ENCODE measurements around the gene RAX2. TPM values are rescaled to one million over a fixed set of nuclear protein-coding genes. Genes with fewer than 3 reads are reported as not detected.
"Not testable (repeated sequence)": the region's sequence is repeated elsewhere in the genome, so short reads cannot be mapped to it uniquely, and the experiment has no call there.

The RAX2 gene
- total RNA-seq, 1 experiment from 2014 or later = not detected

GRCh38 chr19:3761382-3762129 is 10.5 kb downstream of the RAX2 start, which contains the start of gene APBA3:
TSS of gene APBA3 (minus strand) at chr19:3761692. CDS start at chr19:3760264, 1,428 bp downstream.
- peaks cover 5% of the 10 kb centered on the region for H3K36me3 ChIP-seq (ENCODE audit: control insufficient read depth, insufficient read depth, low read length)
- H3K9me3 Mint-ChIP-seq (ENCODE audit: unreplicated experiment) = no peaks in the 10 kb centered on the region
- TF ChIP-seq, protein P1, sequence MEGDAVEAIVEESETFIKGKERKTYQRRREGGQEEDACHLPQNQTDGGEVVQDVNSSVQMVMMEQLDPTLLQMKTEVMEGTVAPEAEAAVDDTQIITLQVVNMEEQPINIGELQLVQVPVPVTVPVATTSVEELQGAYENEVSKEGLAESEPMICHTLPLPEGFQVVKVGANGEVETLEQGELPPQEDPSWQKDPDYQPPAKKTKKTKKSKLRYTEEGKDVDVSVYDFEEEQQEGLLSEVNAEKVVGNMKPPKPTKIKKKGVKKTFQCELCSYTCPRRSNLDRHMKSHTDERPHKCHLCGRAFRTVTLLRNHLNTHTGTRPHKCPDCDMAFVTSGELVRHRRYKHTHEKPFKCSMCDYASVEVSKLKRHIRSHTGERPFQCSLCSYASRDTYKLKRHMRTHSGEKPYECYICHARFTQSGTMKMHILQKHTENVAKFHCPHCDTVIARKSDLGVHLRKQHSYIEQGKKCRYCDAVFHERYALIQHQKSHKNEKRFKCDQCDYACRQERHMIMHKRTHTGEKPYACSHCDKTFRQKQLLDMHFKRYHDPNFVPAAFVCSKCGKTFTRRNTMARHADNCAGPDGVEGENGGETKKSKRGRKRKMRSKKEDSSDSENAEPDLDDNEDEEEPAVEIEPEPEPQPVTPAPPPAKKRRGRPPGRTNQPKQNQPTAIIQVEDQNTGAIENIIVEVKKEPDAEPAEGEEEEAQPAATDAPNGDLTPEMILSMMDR (IDR thresholded peaks at IDR 0.05; ENCODE audit: insufficient read depth in 1 of 2, low read depth in 1 of 2, low read length in 1 of 2, severe bottlenecking in 1 of 2, unreplicated experiment in 1 of 2) = peak; percentile 72 to 84
- no TSS peak for BruUV-seq (replicated peaks)
- peaks cover 4% of the 10 kb centered on the region for H3K4me1 ChIP-seq
- intact Hi-C loops (cut with micrococcal nuclease; ENCODE audit: unreplicated experiment) = loop anchor here (2.0 kb wide), 1 partner anchor 41 kb away; no protein-coding TSS in a partner anchor
- H3K4me3 ChIP-seq (ENCODE audit: low read depth, low read length) = peak within 1 kb of the TSS; percentile 68
- H3K36me3 Mint-ChIP-seq (ENCODE audit: insufficient read depth, unreplicated experiment) = peaks cover 26% of the 10 kb centered on the region
- no peaks in the 10 kb centered on the region for H3K27me3 Mint-ChIP-seq (ENCODE audit: insufficient read depth, unreplicated experiment)
- POLR2A ChIA-PET = interaction anchor here (0.5 to 2.6 kb wide), 3 partner anchors 19 to 207 kb away, joined by 5 to 23 read pairs (median 20); no protein-coding TSS in a partner anchor
- H3K4me3 Mint-ChIP-seq (ENCODE audit: unreplicated experiment) = peak within 1 kb of the TSS; percentile 96
- peak; percentile 88 to 94 for DNase-seq
- H3K27me3 ChIP-seq (replicated peaks; ENCODE audit: control insufficient read depth, insufficient read depth, low read length) = no peaks in the 10 kb centered on the region
- CTCF ChIA-PET = interaction anchor here (0.6 to 1.5 kb wide), 3 partner anchors 40 to 226 kb away, joined by 3 read pairs; no protein-coding TSS in a partner anchor
- H3K27ac Mint-ChIP-seq (ENCODE audit: unreplicated experiment) = peak within 1 kb of the TSS; percentile 99
- H3K9me3 ChIP-seq = no peaks in the 10 kb centered on the region
- H3K4me1 Mint-ChIP-seq (ENCODE audit: low read depth, unreplicated experiment) = peaks cover 8% of the 10 kb centered on the region

- POLR2A ChIA-PET = interaction anchor here (2.6 kb wide), 1 partner anchor 208 kb away, joined by 20 read pairs; no protein-coding TSS in a partner anchor
- peaks cover 8% of the 10 kb centered on the region for H3K4me1 Mint-ChIP-seq (ENCODE audit: low read depth, unreplicated experiment)
- intact Hi-C loops (cut with micrococcal nuclease; ENCODE audit: unreplicated experiment) = no loop called here
- no peak for DNase-seq
- TSS peak; percentile 49 for BruUV-seq (replicated peaks)
- Histone ChIP-seq H3K4me1 (peaks cover 4% of the 10 kb centered on the region), H3K36me3 (ENCODE audit: control insufficient read depth, insufficient read depth, low read length) (peaks cover 5% of the 10 kb centered on the region), H3K27me3 (replicated peaks; ENCODE audit: control insufficient read depth, insufficient read depth, low read length) (no peaks in the 10 kb centered on the region), H3K4me3 (ENCODE audit: low read depth, low read length) (peak overlapping the region; percentile 64), H3K9me3 (no peaks in the 10 kb centered on the region)
- no peaks in the 10 kb centered on the region for H3K9me3 Mint-ChIP-seq (ENCODE audit: unreplicated experiment)
- TF ChIP-seq, protein P1 (IDR thresholded peaks at IDR 0.05; ENCODE audit: insufficient read depth in 1 of 2, low read depth in 1 of 2, low read length in 1 of 2, severe bottlenecking in 1 of 2, unreplicated experiment in 1 of 2) = no peak
- no peaks in the 10 kb centered on the region for H3K27me3 Mint-ChIP-seq (ENCODE audit: insufficient read depth, unreplicated experiment)
- peak overlapping the region; percentile 97 for H3K27ac Mint-ChIP-seq (ENCODE audit: unreplicated experiment)
- peak overlapping the region; percentile 96 for H3K4me3 Mint-ChIP-seq (ENCODE audit: unreplicated experiment)
- CTCF ChIA-PET = interaction anchor here (0.7 kb wide), 1 partner anchor 227 kb away, joined by 3 read pairs; no protein-coding TSS in a partner anchor
- peaks cover 20% of the 10 kb centered on the region for H3K36me3 Mint-ChIP-seq (ENCODE audit: insufficient read depth, unreplicated experiment)
Observed at GRCh38 chr19:3760871-3761361, 11.1 kb downstream of the RAX2 start.

- Mint-ChIP-seq H3K4me1 (ENCODE audit: low read depth, unreplicated experiment) (peaks cover 8% of the 10 kb centered on the region), H3K9me3 (ENCODE audit: unreplicated experiment) (no peaks in the 10 kb centered on the region), H3K4me3 (ENCODE audit: unreplicated experiment) (peak overlapping the region; percentile 96), H3K36me3 (ENCODE audit: insufficient read depth, unreplicated experiment) (peaks cover 26% of the 10 kb centered on the region), H3K27ac (ENCODE audit: unreplicated experiment) (no peak overlapping the region), H3K27me3 (ENCODE audit: insufficient read depth, unreplicated experiment) (no peaks in the 10 kb centered on the region)
- Histone ChIP-seq H3K4me3 (ENCODE audit: low read depth, low read length) (no peak overlapping the region), H3K9me3 (no peaks in the 10 kb centered on the region), H3K27me3 (replicated peaks; ENCODE audit: control insufficient read depth, insufficient read depth, low read length) (no peaks in the 10 kb centered on the region), H3K36me3 (ENCODE audit: control insufficient read depth, insufficient read depth, low read length) (peaks cover 3% of the 10 kb centered on the region; the same call in 1 of the 2 replicates), H3K4me1 (peaks cover 4% of the 10 kb centered on the region)
- BruUV-seq (replicated peaks) = no TSS peak
- ChIA-PET CTCF (no interaction called here), POLR2A (no interaction called here)
- intact Hi-C loops (cut with micrococcal nuclease; ENCODE audit: unreplicated experiment) = no loop called here
- no peak for DNase-seq
- TF ChIP-seq, protein P1 (IDR thresholded peaks at IDR 0.05; ENCODE audit: insufficient read depth in 1 of 2, low read depth in 1 of 2, low read length in 1 of 2, severe bottlenecking in 1 of 2, unreplicated experiment in 1 of 2) = no peak
Observed at GRCh38 chr19:3759482-3760254, 12.4 kb downstream of the RAX2 start.

- H3K4me3 ChIP-seq (ENCODE audit: low read depth, low read length); DNase-seq; CTCF ChIA-PET; intact Hi-C loops (cut with micrococcal nuclease; ENCODE audit: unreplicated experiment); H3K36me3 ChIP-seq (ENCODE audit: control insufficient read depth, insufficient read depth, low read length); H3K9me3 Mint-ChIP-seq (ENCODE audit: unreplicated experiment); POLR2A ChIA-PET; H3K27me3 Mint-ChIP-seq (ENCODE audit: insufficient read depth, unreplicated experiment); BruUV-seq (replicated peaks); H3K4me1 Mint-ChIP-seq (ENCODE audit: low read depth, unreplicated experiment); H3K4me1 ChIP-seq; H3K27me3 ChIP-seq (replicated peaks; ENCODE audit: control insufficient read depth, insufficient read depth, low read length); H3K9me3 ChIP-seq; H3K27ac Mint-ChIP-seq (ENCODE audit: unreplicated experiment); H3K4me3 Mint-ChIP-seq (ENCODE audit: unreplicated experiment): not testable (repeated sequence)
- peaks cover 29% of the 10 kb centered on the region for H3K36me3 Mint-ChIP-seq (ENCODE audit: insufficient read depth, unreplicated experiment)
Observed at GRCh38 chr19:3758297-3758696, 13.7 kb downstream of the RAX2 start.

All from Caco-2 (cell line).